Small intestine (tissue), 4 donors: ENCODE measurements around the gene KRT14. TPM values are rescaled to one million over a fixed set of nuclear protein-coding genes. Genes with fewer than 3 reads are reported as not detected.

ENCODE experiments used
- polyA plus RNA-seq, 4 donors: library from polyadenylated mRNA; stranded (reverse) in 3 of 4; unstranded in 1 of 4; fragments of 200-250 nt in 3 of 4; fragments of 120-200 nt in 1 of 4; gene quantifications; one replicate each; pipeline versions ENCODE4 v1.2.1 to v1.2.3, GENCODE V29; 2013
- donor health status: healthy with polysubstance abuse.
- donor health status: Bipolar disorder and iron deficiency.
- donor health status: healthy.

Gene KRT14
- polyA plus RNA-seq, 4 donors, result 0.33 to 2.2 (median 1.1) TPM; not detected in 1

Other genes with a start within 250 kb of the KRT14 start
- gene KRT33A, start 236.1 kb downstream of the KRT14 start, polyA plus RNA-seq, result not detected
- not detected for gene KRT33B, start 217.1 kb downstream of the KRT14 start, polyA plus RNA-seq
- not detected for gene KRT34, start 204.6 kb downstream of the KRT14 start, polyA plus RNA-seq
- not detected for gene KRT31, start 189.3 kb downstream of the KRT14 start, polyA plus RNA-seq
- gene KRT37, start 162.3 kb downstream of the KRT14 start, polyA plus RNA-seq, result not detected
- not detected for gene KRT38, start 145.9 kb downstream of the KRT14 start, polyA plus RNA-seq
- not detected for gene KRT32, start 119.5 kb downstream of the KRT14 start, polyA plus RNA-seq
- not detected for gene KRT35, start 105.7 kb downstream of the KRT14 start, polyA plus RNA-seq
- under 1 TPM in 1 of 4 donors, not detected in 3; 0.04 TPM for gene KRT36, start 97.0 kb downstream of the KRT14 start, polyA plus RNA-seq
- 10 to 100 TPM in 3 of 4 donors, under 1 TPM in 1; 0.37 to 37.6 (median 18.2) TPM for gene KRT13, start 81.3 kb downstream of the KRT14 start, polyA plus RNA-seq
- gene KRT15, start 68.0 kb downstream of the KRT14 start, polyA plus RNA-seq, result 10 to 100 TPM in 2 of 4 donors, 1 to 10 TPM in 1, under 1 TPM in 1; 0.62 to 18.9 (median 6.6) TPM
- gene KRT19, start 58.6 kb downstream of the KRT14 start, polyA plus RNA-seq, result 1,000 to 10,000 TPM in 3 of 4 donors, 10 to 100 TPM in 1; 83.2 to 1,607 (median 1,272) TPM
- gene KRT9, start 14.8 kb downstream of the KRT14 start, polyA plus RNA-seq, result under 1 TPM in 1 of 4 donors, not detected in 3; 0.15 TPM
- gene KRT16, start 25.9 kb upstream of the KRT14 start, polyA plus RNA-seq, result under 1 TPM in 1 of 4 donors, not detected in 3; 0.25 TPM
- 1 to 10 TPM in 2 of 4 donors, under 1 TPM in 1, not detected in 1; 0.65 to 2.4 (median 1.8) TPM for gene KRT17, start 37.7 kb upstream of the KRT14 start, polyA plus RNA-seq
- 100 to 1,000 TPM; 328 to 770 (median 618) TPM for gene EIF1, start 102.0 kb upstream of the KRT14 start, polyA plus RNA-seq
- gene GAST, start 125.4 kb upstream of the KRT14 start, polyA plus RNA-seq, result 1 to 10 TPM in 1 of 4 donors, not detected in 3; 1.9 TPM
- under 1 TPM; 0.21 to 0.40 (median 0.25) TPM for gene HAP1, start 147.7 kb upstream of the KRT14 start, polyA plus RNA-seq
- gene JUP, start 199.8 kb upstream of the KRT14 start, polyA plus RNA-seq, result 100 to 1,000 TPM; 122 to 316 (median 270) TPM
- gene P3H4, start 225.1 kb upstream of the KRT14 start, polyA plus RNA-seq, result 10 to 100 TPM in 2 of 4 donors, 1 to 10 TPM in 2; 6.5 to 19.1 (median 11.2) TPM
- 10 to 100 TPM in 2 of 4 donors, 1 to 10 TPM in 1, under 1 TPM in 1; 0.67 to 39.7 (median 8.7) TPM for gene FKBP10, start 226.1 kb upstream of the KRT14 start, polyA plus RNA-seq
- gene NT5C3B, start 249.3 kb upstream of the KRT14 start, polyA plus RNA-seq, result 10 to 100 TPM; 10.5 to 36.0 (median 27.9) TPM